HUES6 (cell line): ENCODE measurements around the gene SLA2.
"Not testable (repeated sequence)": the region's sequence is repeated elsewhere in the genome, so short reads cannot be mapped to it uniquely, and the experiment has no call there.

Experiments used
- H3K27ac ChIP-seq: 2 replicates; pipeline ENCODE4 v1.7.0; 2013; ENCODE audit warnings: low read depth, mild to moderate bottlenecking, low read length, inconsistent platforms
- H3K27me3 ChIP-seq: 2 replicates; pipeline ENCODE4 v1.6.1; 2013; ENCODE audit warnings: low read length; ENCODE audit not compliant: control insufficient read depth, insufficient read depth
- H3K36me3 ChIP-seq: 2 replicates; pipeline ENCODE4 v1.6.1; 2013; ENCODE audit warnings: low read length; ENCODE audit not compliant: control insufficient read depth, insufficient read depth
- H3K4me1 ChIP-seq: 2 replicates; pipeline ENCODE4 v1.6.1; 2013; ENCODE audit warnings: low read length; ENCODE audit not compliant: control insufficient read depth, insufficient read depth
- H3K4me3 ChIP-seq: 2 replicates; pipeline ENCODE4 v1.5.1; 2013; ENCODE audit warnings: low read depth, low read length
- H3K9ac ChIP-seq: one replicate; pipeline ENCODE4 v1.6.1; 2013; ENCODE audit warnings: mild to moderate bottlenecking, low read length
- H3K9me3 ChIP-seq: 2 replicates; pipeline ENCODE4 v1.6.1; 2013; ENCODE audit warnings: low read depth, low read length; ENCODE audit not compliant: control insufficient read depth, insufficient read depth

The SLA2 gene

DNA sequence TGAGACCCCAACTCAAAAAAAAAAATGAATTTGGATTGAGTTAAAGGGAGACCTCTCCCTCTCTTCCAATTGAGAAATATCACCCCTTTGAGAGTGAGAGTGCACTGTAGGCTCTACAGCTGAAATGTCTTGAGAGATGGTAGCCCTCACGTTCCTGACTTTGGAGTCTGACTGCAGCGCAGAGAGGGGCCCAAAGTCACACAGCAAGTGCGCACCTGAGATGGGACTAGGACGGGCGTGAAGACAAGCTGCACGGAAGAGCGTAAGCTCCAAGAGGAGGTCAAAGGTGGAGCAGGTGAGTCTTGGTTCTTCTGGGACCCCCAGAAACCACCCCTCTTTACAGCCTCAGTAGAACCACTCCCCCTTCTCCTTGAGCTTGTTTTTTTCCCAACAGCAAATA, 643 bp downstream of the SLA2 start:
- no peak overlapping the region for H3K27ac ChIP-seq
- no peaks in the 10 kb centered on the region for H3K36me3 ChIP-seq
- H3K4me1 ChIP-seq: peaks cover 22% of the 10 kb centered on the region
- no peak overlapping the region for H3K9ac ChIP-seq
- no peaks in the 10 kb centered on the region for H3K9me3 ChIP-seq
- H3K27me3 ChIP-seq: no peaks in the 10 kb centered on the region
- H3K4me3 ChIP-seq: no peak overlapping the region

DNA sequence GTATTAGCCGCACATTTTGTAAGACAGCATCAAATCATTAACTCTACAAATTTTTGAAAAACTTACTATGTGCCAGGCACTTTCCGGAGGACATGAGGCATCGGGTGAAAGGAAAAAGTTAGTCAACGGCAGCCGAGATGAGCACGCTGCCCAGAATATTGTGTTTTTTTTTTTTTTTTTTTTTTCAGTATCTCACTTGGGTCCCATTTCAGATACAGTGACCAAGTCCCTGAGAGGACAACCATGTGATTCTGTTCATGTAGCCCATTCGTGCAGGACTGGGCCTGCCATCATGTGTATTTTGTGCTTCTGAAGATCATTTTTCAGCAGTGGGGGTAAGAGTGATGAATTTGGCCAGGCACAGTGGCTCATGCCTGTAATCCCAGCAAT, 1.3 kb downstream of the SLA2 start:
- Histone ChIP-seq H3K36me3 (no peaks in the 10 kb centered on the region), H3K9ac (no peak overlapping the region), H3K4me1 (peaks cover 22% of the 10 kb centered on the region), H3K4me3 (no peak overlapping the region), H3K27ac (no peak overlapping the region), H3K27me3 (no peaks in the 10 kb centered on the region), H3K9me3 (no peaks in the 10 kb centered on the region)

DNA sequence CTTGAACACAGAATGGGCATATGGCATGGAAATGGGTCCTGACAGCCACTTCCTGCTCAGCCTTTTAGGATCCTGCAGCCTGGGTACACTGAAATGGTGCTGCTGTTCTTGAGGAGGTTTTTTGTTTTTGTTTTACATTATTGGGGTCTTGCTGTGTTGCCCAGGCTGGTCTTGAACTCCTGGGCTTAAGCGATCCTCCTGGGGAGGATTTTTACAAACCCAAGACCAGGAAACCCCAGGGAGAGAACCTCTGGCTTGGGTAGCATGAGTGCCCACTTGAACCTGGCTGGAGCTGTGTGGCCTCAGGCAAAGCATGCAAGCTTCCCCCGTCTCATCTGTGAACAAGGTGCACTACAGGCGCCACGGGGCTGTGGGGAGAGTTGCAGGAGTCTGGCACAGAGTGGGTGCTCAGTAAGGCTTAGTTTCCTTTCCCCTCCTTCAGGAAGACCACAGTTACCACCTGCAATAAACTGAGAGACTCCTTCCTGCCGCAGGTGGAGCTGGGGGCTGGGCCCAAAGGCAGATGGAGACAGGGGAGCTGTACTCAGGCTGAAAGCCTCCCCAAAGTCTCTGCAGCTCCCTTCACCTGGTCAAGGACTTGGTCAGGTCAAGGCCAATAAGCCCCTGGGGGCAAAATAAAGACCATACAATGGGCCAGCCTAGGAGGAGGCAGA, 1.8 kb downstream of the SLA2 start:
- no peaks in the 10 kb centered on the region for H3K36me3 ChIP-seq
- H3K27me3 ChIP-seq: no peaks in the 10 kb centered on the region
- H3K9ac ChIP-seq: no peak overlapping the region
- peaks cover 22% of the 10 kb centered on the region for H3K4me1 ChIP-seq
- H3K4me3 ChIP-seq: no peak overlapping the region
- H3K9me3 ChIP-seq: no peaks in the 10 kb centered on the region
- no peak overlapping the region for H3K27ac ChIP-seq

DNA sequence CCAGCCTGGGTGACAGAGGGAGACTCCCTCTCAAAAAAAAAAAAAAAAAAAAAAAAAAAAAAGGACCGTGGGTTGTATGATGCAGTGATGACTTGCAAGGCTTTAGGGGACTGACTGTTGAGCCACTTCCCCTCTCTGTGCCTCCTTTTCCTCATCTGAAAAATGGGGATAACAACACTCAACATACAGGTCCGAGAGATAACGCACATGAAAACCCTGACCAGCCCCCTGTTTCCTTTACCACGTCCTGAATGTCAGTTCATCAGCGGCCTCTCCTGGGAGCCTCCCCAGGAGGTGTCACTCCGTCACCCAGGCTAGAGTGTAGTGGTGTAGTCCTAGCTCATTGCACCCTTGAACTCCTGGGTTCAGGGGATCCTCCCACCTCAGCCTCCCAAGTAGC, 3.9 kb downstream of the SLA2 start:
- no peaks in the 10 kb centered on the region for H3K9me3 ChIP-seq
- H3K9ac ChIP-seq: no peak overlapping the region
- no peaks in the 10 kb centered on the region for H3K27me3 ChIP-seq
- H3K4me1 ChIP-seq: peaks cover 18% of the 10 kb centered on the region
- H3K36me3 ChIP-seq: no peaks in the 10 kb centered on the region
- no peak overlapping the region for H3K4me3 ChIP-seq
- no peak overlapping the region for H3K27ac ChIP-seq

DNA sequence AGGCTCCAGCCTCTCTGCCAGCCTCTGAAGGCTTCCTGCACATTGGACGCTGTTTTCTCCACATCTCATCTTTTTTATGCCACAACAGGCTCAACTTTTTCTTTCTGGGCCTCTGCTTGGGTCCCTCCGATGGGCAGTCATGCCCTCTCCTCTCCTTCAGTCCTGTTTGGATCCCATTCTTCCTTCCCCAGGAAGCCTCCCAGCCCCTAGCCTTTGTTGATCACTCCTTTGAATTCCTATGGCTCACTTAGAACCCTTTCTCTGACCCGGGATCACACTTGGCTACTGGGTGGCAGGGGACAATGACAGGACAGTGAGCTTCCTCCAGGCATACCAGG, 4.5 kb downstream of the SLA2 start:
- H3K27me3 ChIP-seq: no peaks in the 10 kb centered on the region
- H3K9ac ChIP-seq: no peak overlapping the region
- no peak overlapping the region for H3K4me3 ChIP-seq
- no peak overlapping the region for H3K27ac ChIP-seq
- H3K4me1 ChIP-seq: peaks cover 13% of the 10 kb centered on the region
- H3K36me3 ChIP-seq: no peaks in the 10 kb centered on the region
- no peaks in the 10 kb centered on the region for H3K9me3 ChIP-seq

DNA sequence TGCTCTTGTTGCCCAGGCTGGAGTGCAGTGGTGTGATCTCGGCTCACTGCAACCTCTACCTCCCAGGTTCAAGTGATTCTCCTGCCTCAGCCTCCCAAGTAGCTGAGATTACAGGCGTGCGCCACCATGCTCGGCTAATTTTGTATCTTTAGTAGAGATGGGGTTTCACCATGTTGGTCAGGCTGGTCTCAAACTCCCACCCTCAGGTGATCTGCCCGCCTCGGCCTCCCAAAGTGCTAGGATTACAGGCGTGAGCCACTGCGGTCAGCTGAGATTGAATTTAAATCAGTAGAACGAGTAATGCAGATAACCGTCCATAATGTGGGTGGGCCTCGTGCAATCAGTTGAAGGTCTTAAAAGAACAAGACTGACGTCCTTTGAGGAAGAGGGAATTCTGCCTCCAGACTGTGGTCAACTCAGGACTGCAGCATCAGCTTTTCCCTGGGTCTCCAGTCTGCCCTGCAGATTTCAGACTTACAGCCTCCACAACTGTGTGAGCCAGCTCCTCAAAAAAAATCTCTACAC, 7.1 kb downstream of the SLA2 start:
- H3K4me1 ChIP-seq, H3K27me3 ChIP-seq, H3K27ac ChIP-seq, H3K4me3 ChIP-seq, H3K9me3 ChIP-seq, H3K36me3 ChIP-seq, H3K9ac ChIP-seq: not testable (repeated sequence)

DNA sequence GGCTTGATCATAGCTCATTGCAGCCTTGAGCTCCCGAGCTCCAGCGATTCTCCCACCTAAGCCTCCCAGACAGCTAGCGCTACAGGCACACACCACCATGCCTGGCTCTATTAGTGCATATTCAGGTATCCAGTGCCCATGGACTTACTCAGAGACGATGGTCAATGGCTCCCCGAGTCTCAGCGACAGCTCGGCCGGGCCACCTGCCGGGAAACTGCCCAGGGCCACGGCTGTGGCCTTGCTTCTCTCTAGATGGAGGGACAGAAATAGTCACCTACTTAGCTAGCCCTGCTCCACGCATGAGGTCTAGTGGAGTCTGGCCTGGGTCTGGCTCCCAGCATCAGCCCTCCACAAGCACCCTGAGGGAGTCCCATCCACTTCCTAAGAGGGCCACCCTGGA, 11.7 kb downstream of the SLA2 start:
- Histone ChIP-seq H3K4me3 (no peak overlapping the region), H3K4me1 (no peaks in the 10 kb centered on the region), H3K9ac (no peak overlapping the region), H3K27me3 (no peaks in the 10 kb centered on the region), H3K27ac (no peak overlapping the region), H3K36me3 (no peaks in the 10 kb centered on the region), H3K9me3 (no peaks in the 10 kb centered on the region)

DNA sequence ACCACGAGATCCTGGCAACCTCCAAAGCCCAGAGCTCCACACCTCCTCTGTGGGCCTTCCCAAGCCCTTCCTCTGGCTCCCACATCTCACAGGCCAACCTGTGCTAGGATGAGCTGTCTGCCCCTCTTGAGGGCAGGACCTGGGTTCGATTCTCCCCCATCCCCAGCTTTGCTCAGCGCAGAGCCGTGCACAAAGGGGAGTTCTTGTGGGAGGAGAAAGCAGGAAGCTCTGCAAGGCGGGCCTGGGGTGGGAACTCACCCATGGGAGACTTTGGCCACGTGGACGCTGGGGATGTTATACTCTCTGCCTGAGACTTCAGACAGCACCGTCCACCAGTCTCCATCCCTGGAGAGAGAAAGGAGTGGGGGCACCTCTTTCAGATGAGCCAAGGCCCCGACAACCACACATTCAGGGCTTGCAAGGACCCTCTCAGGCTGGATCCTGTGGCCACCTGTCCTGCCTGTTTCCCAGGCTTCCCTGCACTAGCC, 12.7 kb downstream of the SLA2 start:
- no peaks in the 10 kb centered on the region for H3K4me1 ChIP-seq
- no peak overlapping the region for H3K9ac ChIP-seq
- H3K4me3 ChIP-seq: no peak overlapping the region
- H3K36me3 ChIP-seq: no peaks in the 10 kb centered on the region
- no peaks in the 10 kb centered on the region for H3K9me3 ChIP-seq
- no peaks in the 10 kb centered on the region for H3K27me3 ChIP-seq
- H3K27ac ChIP-seq: no peak overlapping the region

DNA sequence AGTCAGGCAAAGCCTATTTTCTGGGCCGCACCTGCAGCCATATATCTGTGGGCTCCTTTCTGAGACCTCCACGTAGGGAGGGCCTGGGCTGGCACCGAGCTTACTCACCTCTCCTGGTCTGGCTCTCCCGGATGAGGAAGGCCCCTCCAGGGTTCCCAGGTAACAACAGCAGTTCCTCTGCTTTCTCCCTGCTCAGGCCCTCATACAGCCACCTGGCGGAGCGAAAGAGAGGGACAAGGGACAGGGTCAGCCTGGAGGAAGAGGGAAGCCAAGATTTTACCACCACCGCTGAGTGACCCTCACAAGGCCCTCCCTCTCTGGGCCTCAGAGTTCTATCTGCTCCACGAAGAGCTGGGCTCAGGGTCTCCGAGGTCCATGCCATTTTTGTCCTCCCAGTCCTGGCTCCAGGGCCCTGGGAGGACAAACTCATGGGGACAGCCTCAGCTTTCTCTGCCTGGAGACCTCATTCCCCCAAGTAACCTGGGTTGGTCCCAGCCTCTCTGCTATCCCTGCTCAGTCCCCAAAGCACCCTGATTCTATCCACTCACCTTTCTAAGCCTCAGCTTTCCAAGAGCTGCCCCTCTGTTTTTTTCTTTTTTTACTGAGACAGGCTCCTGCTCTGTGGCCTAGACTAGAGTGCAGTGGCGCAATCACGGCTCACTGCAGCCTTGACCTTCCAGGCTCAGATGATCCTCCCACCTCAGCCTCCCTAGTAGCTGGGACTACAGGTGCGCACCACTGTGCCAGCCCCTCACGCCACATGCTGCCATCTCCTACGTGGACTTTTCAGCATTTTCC, 13.3 kb downstream of the SLA2 start:
- H3K36me3 ChIP-seq: no peaks in the 10 kb centered on the region
- H3K27ac ChIP-seq: no peak overlapping the region
- no peaks in the 10 kb centered on the region for H3K4me1 ChIP-seq
- H3K9me3 ChIP-seq: no peaks in the 10 kb centered on the region
- no peak overlapping the region for H3K9ac ChIP-seq
- no peaks in the 10 kb centered on the region for H3K27me3 ChIP-seq
- H3K4me3 ChIP-seq: no peak overlapping the region

DNA sequence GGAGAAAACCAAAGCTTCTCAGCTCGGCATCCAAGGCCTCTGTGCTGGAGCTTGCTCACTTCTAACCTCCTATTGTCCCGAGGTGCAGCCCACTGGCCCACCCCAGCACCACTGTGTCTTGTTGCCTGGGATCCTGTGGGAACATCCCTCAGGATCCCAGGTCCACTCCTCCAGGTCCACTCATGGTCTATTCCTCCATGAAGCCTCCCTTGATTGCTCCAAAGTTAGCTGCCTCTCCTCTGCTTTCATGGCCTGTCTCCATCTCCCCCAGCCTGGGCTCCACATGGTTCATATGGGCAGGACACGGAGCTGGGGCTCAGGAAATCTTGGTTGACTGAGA, 13.9 kb downstream of the SLA2 start:
- Histone ChIP-seq H3K4me1 (no peaks in the 10 kb centered on the region), H3K36me3 (no peaks in the 10 kb centered on the region), H3K4me3 (no peak overlapping the region), H3K27me3 (no peaks in the 10 kb centered on the region), H3K9ac (no peak overlapping the region), H3K9me3 (no peaks in the 10 kb centered on the region), H3K27ac (no peak overlapping the region)

DNA sequence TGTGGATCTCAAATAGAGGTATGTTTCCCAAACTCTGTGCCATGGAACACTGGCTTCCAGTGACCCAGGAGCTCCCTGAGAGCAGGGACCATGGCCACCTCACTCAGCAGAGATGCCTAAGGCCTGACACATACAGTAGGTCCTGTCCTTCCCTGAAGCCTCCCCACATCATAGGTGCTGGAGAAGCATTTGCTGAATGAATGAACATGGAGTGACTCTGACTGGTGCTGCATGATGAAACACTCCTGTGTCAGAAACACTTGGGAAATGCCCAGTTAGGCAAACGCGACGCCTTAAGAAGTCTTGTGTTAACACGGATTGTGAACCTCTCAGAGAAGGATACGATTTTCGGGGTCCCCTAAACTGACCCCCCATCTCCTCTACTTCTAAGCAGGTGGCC, 14.3 kb downstream of the SLA2 start:
- no peak overlapping the region for H3K9ac ChIP-seq
- no peaks in the 10 kb centered on the region for H3K4me1 ChIP-seq
- H3K36me3 ChIP-seq: no peaks in the 10 kb centered on the region
- H3K4me3 ChIP-seq: no peak overlapping the region
- no peaks in the 10 kb centered on the region for H3K9me3 ChIP-seq
- no peak overlapping the region for H3K27ac ChIP-seq
- H3K27me3 ChIP-seq: no peaks in the 10 kb centered on the region
